Measurements from ENCODE around the gene MT2A.

DNA sequence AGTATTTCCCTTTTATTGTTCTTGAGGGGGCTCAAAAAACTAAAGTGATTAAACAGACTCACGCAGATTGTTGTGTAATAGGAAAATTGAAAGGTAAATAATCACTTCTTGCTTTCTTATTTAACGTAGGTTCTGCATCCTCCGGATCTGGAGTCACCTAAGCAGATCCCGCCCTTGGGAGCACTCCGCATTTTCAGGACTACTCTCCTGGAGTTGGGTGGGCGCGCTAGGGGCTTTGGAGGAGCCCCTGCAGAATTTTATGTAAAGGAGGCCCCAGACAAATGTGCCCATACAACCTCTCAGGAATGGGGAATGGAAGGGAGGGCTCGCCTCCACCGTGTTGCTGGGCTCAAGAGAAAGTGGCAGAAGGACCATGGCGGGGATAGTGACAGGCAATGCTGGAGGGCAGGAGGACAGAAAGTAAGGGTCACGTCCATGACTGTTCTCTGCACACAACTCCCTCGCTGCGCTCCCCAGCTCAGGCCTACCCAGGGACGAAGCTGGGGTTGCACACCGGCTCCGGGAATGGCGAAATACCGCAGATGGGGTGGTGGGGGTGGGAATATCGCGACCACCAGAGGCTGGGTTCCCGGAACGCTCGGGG, 8.3 kb downstream of the MT2A start:
- TF ChIP-seq, protein P1, sequence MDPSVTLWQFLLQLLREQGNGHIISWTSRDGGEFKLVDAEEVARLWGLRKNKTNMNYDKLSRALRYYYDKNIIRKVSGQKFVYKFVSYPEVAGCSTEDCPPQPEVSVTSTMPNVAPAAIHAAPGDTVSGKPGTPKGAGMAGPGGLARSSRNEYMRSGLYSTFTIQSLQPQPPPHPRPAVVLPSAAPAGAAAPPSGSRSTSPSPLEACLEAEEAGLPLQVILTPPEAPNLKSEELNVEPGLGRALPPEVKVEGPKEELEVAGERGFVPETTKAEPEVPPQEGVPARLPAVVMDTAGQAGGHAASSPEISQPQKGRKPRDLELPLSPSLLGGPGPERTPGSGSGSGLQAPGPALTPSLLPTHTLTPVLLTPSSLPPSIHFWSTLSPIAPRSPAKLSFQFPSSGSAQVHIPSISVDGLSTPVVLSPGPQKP (IDR thresholded peaks at IDR 0.05; ENCODE audit: borderline replicate concordance, low read depth, low read length), result no peak
- TF ChIP-seq, protein P2, sequence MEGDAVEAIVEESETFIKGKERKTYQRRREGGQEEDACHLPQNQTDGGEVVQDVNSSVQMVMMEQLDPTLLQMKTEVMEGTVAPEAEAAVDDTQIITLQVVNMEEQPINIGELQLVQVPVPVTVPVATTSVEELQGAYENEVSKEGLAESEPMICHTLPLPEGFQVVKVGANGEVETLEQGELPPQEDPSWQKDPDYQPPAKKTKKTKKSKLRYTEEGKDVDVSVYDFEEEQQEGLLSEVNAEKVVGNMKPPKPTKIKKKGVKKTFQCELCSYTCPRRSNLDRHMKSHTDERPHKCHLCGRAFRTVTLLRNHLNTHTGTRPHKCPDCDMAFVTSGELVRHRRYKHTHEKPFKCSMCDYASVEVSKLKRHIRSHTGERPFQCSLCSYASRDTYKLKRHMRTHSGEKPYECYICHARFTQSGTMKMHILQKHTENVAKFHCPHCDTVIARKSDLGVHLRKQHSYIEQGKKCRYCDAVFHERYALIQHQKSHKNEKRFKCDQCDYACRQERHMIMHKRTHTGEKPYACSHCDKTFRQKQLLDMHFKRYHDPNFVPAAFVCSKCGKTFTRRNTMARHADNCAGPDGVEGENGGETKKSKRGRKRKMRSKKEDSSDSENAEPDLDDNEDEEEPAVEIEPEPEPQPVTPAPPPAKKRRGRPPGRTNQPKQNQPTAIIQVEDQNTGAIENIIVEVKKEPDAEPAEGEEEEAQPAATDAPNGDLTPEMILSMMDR (conservative IDR thresholded peaks at IDR 0.05; ENCODE audit: low read depth, low read length), result no peak
- no peak for TF ChIP-seq RAD21 (IDR thresholded peaks at IDR 0.05; ENCODE audit: low read length)
- TF ChIP-seq SMC3 (IDR thresholded peaks at IDR 0.05; ENCODE audit: low read depth, low read length), result no peak
- no peak for TF ChIP-seq POLR2A (IDR thresholded peaks at IDR 0.05; ENCODE audit: low read depth, low read length)
- TF ChIP-seq FOS (IDR thresholded peaks at IDR 0.05; ENCODE audit: low read depth, low read length), result no peak
- TF ChIP-seq NFE2L2 (IDR thresholded peaks at IDR 0.05; ENCODE audit: low read depth, low read length), result no peak
- TF ChIP-seq MXI1 (IDR thresholded peaks at IDR 0.05; ENCODE audit: borderline replicate concordance, low read depth, low read length), result no peak
- TF ChIP-seq RFX5 (IDR thresholded peaks at IDR 0.05; ENCODE audit: low read depth, low read length), result no peak
- no peak for TF ChIP-seq MAZ (IDR thresholded peaks at IDR 0.05; ENCODE audit: borderline replicate concordance, low read depth, low read length)
- TF ChIP-seq CEBPB (IDR thresholded peaks at IDR 0.05; ENCODE audit: low read depth, low read length), result no peak
- TF ChIP-seq BHLHE40 (IDR thresholded peaks at IDR 0.05; ENCODE audit: low read depth, low read length), result no peak
